ENCODE measurements around the gene SIPA1L3.

SIPA1L3 gene

GRCh38 chr19:38152461-38153379, 245.7 kb downstream of the SIPA1L3 start:
- no peak for DNase-seq (ENCODE audit: low read depth)

- DNase-seq (ENCODE audit: low read depth) = no peak
Measured at GRCh38 chr19:38155453-38155852, 248.4 kb downstream of the SIPA1L3 start.

- DNase-seq (ENCODE audit: low read depth) = no peak
Measured at GRCh38 chr19:38158730-38159129, 251.7 kb downstream of the SIPA1L3 start.

GRCh38 chr19:38162094-38162493, 255.1 kb downstream of the SIPA1L3 start:
- DNase-seq (ENCODE audit: low read depth) = no peak

GRCh38 chr19:38162632-38163031, 255.6 kb downstream of the SIPA1L3 start:
- no peak for DNase-seq (ENCODE audit: low read depth)

- no peak for DNase-seq (ENCODE audit: low read depth)
Measured at GRCh38 chr19:38163419-38164290, 256.6 kb downstream of the SIPA1L3 start.

- DNase-seq (ENCODE audit: low read depth) = no peak
Measured at GRCh38 chr19:38164526-38164925, 257.5 kb downstream of the SIPA1L3 start.

- no peak for DNase-seq (ENCODE audit: low read depth)
Measured at GRCh38 chr19:38165335-38165734, 258.3 kb downstream of the SIPA1L3 start.

GRCh38 chr19:38168637-38169036, 261.6 kb downstream of the SIPA1L3 start:
- no peak for DNase-seq (ENCODE audit: low read depth)

- no peak for DNase-seq (ENCODE audit: low read depth)
Measured at GRCh38 chr19:38170334-38170733, 263.3 kb downstream of the SIPA1L3 start.

- DNase-seq (ENCODE audit: low read depth) = no peak
Measured at GRCh38 chr19:38172001-38172400, 265.0 kb downstream of the SIPA1L3 start.

- DNase-seq (ENCODE audit: low read depth) = no peak
Measured at GRCh38 chr19:38173291-38174041, 266.5 kb downstream of the SIPA1L3 start.

GRCh38 chr19:38175422-38175821, 268.4 kb downstream of the SIPA1L3 start:
- no peak for DNase-seq (ENCODE audit: low read depth)

GRCh38 chr19:38180071-38180470, 273.1 kb downstream of the SIPA1L3 start:
- DNase-seq (ENCODE audit: low read depth) = no peak

GRCh38 chr19:38182536-38183210, 275.7 kb downstream of the SIPA1L3 start:
- no peak for DNase-seq (ENCODE audit: low read depth)

GRCh38 chr19:38183251-38183897, 276.4 kb downstream of the SIPA1L3 start:
- DNase-seq (ENCODE audit: low read depth) = no peak

GRCh38 chr19:38184815-38185214, 277.8 kb downstream of the SIPA1L3 start:
- DNase-seq (ENCODE audit: low read depth) = no peak

GRCh38 chr19:38185562-38185961, 278.6 kb downstream of the SIPA1L3 start:
- no peak for DNase-seq (ENCODE audit: low read depth)

- DNase-seq (ENCODE audit: low read depth) = peak; percentile 2
Measured at GRCh38 chr19:38190061-38190460, 283.1 kb downstream of the SIPA1L3 start.

- DNase-seq (ENCODE audit: low read depth) = no peak
Measured at GRCh38 chr19:38190793-38191192, 283.8 kb downstream of the SIPA1L3 start.

- DNase-seq (ENCODE audit: low read depth) = no peak
Measured at GRCh38 chr19:38191747-38192146, 284.7 kb downstream of the SIPA1L3 start.

Data from activated T-cell treated with anti-CD3 and anti-CD28 coated beads for 24 hours (primary cell).